ENCODE results near the gene NR1I3.

The NR1I3 gene

GRCh38 chr1:161182214-161182613 lies 55.8 kb downstream of the NR1I3 start:
- ChIA-PET POLR2A (interaction anchor here (0.7 kb wide), 1 partner anchor 20 kb away, joined by 5 read pairs; the partner anchor contains the start of gene NDUFS2), CTCF (interaction anchor here (0.7 to 4.4 kb wide), 7 partner anchors 11 to 940 kb away, joined by 3 to 39 read pairs (median 5); partner anchors contain the start of genes ADAMTS4 and TOMM40L)
- no peak for TF ChIP-seq BCL6B (tag by site-specific recombination; IDR thresholded peaks at IDR 0.05)
- TF ChIP-seq SETDB1 (IDR thresholded peaks at IDR 0.05; ENCODE audit: insufficient read length, low read length): no peak
- TF ChIP-seq ZNF214 (tag by site-specific recombination; IDR thresholded peaks at IDR 0.05; ENCODE audit: borderline replicate concordance): no peak
- no peak for TF ChIP-seq ZBTB7A (tag by site-specific recombination; IDR thresholded peaks at IDR 0.05; ENCODE audit: low read depth)
- no peaks in the 10 kb centered on the region for H3K36me3 ChIP-seq (ENCODE audit: control insufficient read depth in 2 of 2, insufficient read depth in 1 of 2, low read length in 2 of 2)
- no peak overlapping the region for H3K27ac ChIP-seq (ENCODE audit: extremely low read depth, low read depth, low read length)
- no peaks in the 10 kb centered on the region for H3K4me1 ChIP-seq (ENCODE audit: control insufficient read depth, insufficient read depth, low read length)
- H3K4me3 ChIP-seq (ENCODE audit: low read depth, low read length): no peak overlapping the region
- H3K9me3 ChIP-seq (ENCODE audit: control insufficient read depth, insufficient read depth, low read depth, low read length): no peaks in the 10 kb centered on the region

GRCh38 chr1:161180639-161181038 lies 57.4 kb downstream of the NR1I3 start:
- TF ChIP-seq ZNF292 (tag by site-specific recombination; IDR thresholded peaks at IDR 0.05; ENCODE audit: borderline replicate concordance, low read depth) (no peak), YY1 (tag by site-specific recombination; IDR thresholded peaks at IDR 0.05) (no peak), ZNF654 (tag by site-specific recombination; IDR thresholded peaks at IDR 0.05; ENCODE audit: low read depth) (peak; percentile 25), CTCF (tag by site-specific recombination; IDR thresholded peaks at IDR 0.05) (0 out of 2 replicates have a peak, but pooled peaks have one; percentile 45), AEBP2 (tag by site-specific recombination; IDR thresholded peaks at IDR 0.05; ENCODE audit: borderline replicate concordance) (no peak), ZNF391 (tag by site-specific recombination; IDR thresholded peaks at IDR 0.05; ENCODE audit: borderline replicate concordance, low read depth) (no peak), ZNF202 (tag by site-specific recombination; IDR thresholded peaks at IDR 0.05; ENCODE audit: borderline replicate concordance) (no peak), ZNF24 (tag by site-specific recombination; IDR thresholded peaks at IDR 0.05) (no peak)
- POLR2A ChIA-PET: no interaction called here
- no peaks in the 10 kb centered on the region for H3K9me3 ChIP-seq (ENCODE audit: control insufficient read depth, insufficient read depth, low read depth, low read length)
- CTCF ChIA-PET: interaction anchor here (0.9 to 4.4 kb wide), 4 partner anchors 9 to 201 kb away, joined by 3 to 39 read pairs (median 5); no protein-coding TSS in a partner anchor
- no peak overlapping the region for H3K27ac ChIP-seq (ENCODE audit: extremely low read depth, low read depth, low read length)
- H3K4me3 ChIP-seq (ENCODE audit: low read depth, low read length): no peak overlapping the region
- H3K36me3 ChIP-seq (ENCODE audit: control insufficient read depth in 2 of 2, insufficient read depth in 1 of 2, low read length in 2 of 2): peaks cover 0 to 5% of the 10 kb centered on the region in 2 experiments; a peak in 1 of 3 replicates
- H3K4me1 ChIP-seq (ENCODE audit: control insufficient read depth, insufficient read depth, low read length): no peaks in the 10 kb centered on the region

- H3K4me1 ChIP-seq (ENCODE audit: control insufficient read depth, insufficient read depth, low read length): no peaks in the 10 kb centered on the region
- H3K4me3 ChIP-seq (ENCODE audit: low read depth, low read length): no peak overlapping the region
- CTCF ChIA-PET: interaction anchor here (0.8 to 4.4 kb wide), 5 partner anchors 8 to 213 kb away, joined by 3 to 39 read pairs (median 5); no protein-coding TSS in a partner anchor
- TF ChIP-seq ZNF529 (tag by site-specific recombination; IDR thresholded peaks at IDR 0.05; ENCODE audit: insufficient replicate concordance) (no peak), ZNF792 (tag by site-specific recombination; IDR thresholded peaks at IDR 0.05) (no peak), ZNF530 (tag by site-specific recombination; IDR thresholded peaks at IDR 0.05; ENCODE audit: low read depth) (no peak), ZNF148 (tag by site-specific recombination; IDR thresholded peaks at IDR 0.05; ENCODE audit: borderline replicate concordance) (no peak), AEBP2 (tag by site-specific recombination; IDR thresholded peaks at IDR 0.05; ENCODE audit: borderline replicate concordance) (no peak), WT1 (tag by site-specific recombination; IDR thresholded peaks at IDR 0.05) (no peak), ZNF501 (tag by site-specific recombination; IDR thresholded peaks at IDR 0.05) (no peak), ZNF426 (tag by site-specific recombination; IDR thresholded peaks at IDR 0.05) (no peak), ZFP3 (tag by site-specific recombination; IDR thresholded peaks at IDR 0.05; ENCODE audit: low read depth) (no peak)
- POLR2A ChIA-PET: no interaction called here
- H3K36me3 ChIP-seq (ENCODE audit: control insufficient read depth in 2 of 2, insufficient read depth in 1 of 2, low read length in 2 of 2): peaks cover 0 to 14% of the 10 kb centered on the region in 2 experiments; a peak in 1 of 3 replicates
- H3K27ac ChIP-seq (ENCODE audit: extremely low read depth, low read depth, low read length): no peak overlapping the region
- no peaks in the 10 kb centered on the region for H3K9me3 ChIP-seq (ENCODE audit: control insufficient read depth, insufficient read depth, low read depth, low read length)
These were observed 58.3 kb downstream of the NR1I3 start for GRCh38 chr1:161179698-161180097.

Measured in HEK293 (cell line).